ENCODE measurements around the gene PLIN4.

PLIN4 gene

DNA sequence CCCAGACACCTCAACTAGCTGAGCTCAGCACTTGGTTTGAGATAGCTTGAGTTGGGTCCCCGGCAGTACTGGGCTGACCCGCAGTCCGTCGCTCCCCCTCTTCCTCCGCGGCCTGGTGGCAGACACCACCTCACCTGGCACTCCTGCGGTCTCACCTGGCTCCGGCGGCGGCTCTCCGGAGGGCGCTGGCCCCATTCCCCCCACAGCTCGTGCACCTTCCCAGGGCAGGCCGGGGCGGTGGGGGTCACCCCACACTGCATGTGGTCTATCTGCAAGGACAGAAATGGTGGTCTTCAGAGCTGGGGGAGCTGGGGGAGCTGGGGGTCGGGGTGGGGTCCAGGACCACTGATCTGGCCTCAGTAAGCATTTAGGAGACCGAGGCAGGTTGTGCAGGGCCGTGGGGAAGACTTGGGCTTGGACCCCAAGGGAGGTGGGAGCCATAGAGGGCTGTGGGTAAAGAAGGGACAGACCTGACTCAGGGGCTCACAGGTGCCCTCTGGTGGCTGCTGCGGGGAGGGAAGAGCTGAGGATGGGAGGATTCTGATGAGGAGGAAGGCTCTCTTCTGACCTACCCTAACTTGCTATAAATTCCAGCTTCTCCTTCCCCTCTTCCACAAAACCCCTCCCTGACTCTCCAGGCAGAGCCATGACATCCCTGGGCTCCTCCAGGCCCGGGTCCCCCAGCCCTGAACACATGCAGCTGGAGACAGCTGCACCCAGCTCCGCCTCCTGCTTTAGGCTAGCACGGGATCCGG lies 6.7 kb upstream of the PLIN4 start:
- no peak for DNase-seq

DNA sequence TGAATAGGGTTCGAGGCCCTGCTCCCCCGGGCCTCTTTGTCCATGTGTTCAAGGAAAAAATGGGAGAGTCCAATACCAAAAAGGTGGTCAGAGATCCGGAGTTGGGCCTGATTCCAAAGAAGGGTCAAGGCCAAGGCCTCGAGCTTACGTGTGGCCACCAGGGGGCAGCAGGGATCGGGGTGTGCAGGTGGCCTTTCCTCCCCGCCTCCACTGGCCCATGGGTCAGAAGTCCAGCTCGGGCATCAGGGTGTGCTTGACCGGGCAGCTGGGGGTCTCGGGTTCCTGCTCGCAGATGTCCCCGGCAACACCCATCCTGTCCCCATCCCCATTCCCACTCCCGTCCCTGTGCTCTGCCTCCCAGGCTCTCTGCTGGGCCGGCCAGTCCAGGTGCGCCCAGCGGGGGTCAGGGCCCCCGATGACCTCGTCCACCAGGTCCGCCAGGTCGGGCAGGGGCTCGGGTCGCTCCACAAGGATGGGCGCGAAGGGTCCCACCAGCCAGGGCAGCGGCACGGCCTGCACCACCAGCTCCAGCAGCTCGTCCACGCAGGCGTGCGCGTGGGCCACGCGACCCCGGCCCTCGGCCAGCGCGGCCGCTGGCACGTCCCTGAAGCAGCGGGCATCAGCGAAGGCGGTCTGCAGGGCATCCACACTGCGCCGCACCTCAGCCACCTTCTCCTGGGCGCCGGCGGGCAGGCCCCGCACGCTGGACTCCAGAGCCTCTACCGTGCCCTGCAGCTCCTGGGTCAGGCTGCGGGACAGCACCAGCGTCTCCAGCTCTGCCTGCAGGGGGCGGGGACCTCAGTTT lies 5.2 kb upstream of the PLIN4 start:
- no peak for DNase-seq

DNA sequence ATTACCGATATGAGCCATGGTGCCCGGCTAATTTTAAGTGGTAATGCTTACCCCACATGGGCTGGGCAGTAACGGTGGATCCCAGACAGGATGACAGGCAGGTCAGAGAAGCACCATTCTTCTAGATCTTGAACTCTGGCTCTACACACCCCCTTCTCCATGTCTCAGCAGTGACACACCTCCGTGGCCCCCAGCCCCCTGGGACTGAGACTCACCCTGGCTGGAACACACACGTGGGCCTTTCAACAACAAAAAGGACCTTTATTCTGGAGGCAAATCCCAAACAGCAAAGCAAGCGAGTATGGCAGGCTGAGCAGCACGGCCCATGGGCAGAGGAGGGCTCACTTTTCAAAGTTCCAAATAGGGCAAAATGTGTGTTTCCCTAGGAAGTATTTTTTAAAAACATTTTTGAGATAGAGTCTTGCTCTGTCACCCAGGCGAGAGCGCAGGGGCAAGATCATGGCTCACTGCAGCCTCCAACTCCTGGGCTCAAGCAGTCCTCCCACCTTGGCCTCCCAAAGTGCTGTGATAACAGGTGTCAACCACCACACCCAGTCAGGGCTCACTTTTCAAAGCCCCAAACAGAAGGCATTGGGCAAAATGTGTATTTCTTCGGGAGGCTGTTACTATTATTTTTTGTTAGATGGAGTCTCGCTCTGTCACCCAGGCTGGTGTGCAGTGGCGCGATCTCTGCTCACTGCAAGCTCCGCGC lies 4.2 kb upstream of the PLIN4 start:
- DNase-seq, result no peak

DNA sequence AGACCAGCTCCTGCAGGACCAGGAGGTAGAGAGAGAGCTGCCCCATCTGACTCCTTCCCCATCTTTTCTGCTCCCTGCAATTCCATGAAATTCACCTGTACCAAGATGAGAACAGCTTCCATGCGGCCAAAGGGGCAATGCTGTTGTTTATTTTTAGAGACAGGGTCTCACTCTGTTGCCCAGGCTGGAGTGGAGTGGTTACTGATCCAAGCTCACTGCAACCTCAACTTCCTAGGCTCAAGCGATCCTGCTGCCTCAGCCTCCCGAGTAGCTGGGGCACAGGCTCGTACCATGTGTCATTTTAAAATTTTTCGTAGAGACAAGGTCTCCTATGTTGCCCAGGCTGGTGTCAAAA lies 3.6 kb upstream of the PLIN4 start:
- DNase-seq, result no peak

DNA sequence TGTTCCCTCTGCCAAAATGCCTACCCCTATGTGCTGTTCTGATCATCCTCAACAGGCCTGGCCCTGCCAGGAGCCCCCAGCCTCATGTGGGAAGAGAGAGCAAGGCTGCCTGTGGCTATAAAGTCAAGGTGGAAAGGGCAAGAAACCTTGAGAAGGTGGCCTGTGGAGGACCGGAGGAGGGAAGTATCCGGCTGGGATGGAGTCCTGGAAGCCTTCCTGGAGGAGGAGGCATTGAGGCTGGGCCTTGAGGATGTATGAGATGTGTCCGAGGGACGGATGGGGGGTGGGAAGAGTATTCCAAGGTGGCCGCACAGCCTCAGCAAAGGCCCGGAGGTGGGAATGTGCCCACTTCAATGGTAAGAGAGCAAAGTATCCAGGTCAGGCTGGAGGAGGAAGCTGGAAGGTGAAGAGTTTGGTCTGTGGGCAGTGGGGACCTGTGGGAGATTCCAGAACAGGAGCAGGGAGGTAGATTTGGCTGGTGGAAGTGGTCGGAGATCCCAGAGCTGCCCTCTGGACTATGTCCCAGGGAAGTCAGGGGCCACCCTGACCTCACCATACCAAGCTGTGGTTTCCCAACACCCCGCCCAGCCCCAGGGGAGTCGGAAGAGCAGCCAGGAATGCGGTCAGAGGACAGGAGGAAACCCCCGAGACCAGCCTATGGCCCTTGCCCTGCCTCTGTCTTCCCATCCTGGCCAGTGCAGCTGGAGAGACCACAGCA lies 3.0 kb upstream of the PLIN4 start:
- no peak for DNase-seq

DNA sequence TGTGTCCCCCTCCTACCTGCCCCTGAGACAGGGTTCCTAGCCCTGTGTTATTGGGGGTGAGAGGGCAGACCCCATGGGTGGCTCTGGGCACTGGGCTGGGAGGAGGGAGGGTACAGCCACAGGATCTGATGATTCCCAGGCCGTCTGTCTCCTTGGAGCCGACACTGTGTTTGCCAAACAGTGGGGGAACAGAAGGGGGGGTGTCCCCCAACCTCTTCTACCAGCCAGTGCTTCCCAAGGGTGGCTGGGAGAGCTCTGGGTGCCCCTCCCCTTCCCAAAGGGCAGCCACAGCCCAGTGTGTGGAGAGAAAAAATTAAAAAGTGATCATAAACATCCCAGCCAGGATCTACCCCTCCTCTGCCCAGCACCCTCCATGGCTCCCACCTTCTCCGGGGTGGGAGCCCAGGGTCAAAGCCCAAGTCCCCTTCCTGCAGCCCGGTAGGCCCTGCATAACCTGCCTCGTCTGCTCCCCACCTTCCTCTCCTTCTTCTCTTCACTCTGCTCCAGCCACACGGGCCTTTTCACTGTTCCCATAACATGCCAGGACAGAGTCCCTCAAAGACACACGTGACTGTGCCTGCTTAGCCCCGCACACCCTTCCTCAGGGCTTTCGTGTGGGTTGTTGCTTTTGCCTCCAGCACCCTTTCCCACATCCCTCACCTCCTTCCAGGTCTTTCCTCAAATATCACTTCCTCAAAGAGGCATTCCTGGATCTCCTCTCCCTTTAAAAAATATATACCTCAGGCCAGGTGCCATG lies 1.4 kb upstream of the PLIN4 start:
- DNase-seq, result no peak

DNA sequence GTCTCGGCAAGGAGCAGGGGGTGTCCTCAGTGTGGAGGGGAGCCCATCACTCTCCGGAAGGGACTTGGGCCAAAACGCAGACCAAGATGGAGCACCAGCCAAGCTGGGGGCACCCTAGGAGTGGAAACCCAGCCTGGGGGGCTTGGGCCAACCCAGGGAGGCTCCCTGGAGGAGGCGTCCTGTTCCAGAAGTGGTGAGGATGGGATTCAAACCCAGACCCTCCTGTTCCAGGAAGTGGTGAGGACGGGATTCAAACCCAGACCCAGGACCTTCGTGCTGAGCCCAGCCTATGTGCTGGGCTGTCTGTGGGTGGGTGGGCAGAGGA lies 848 bp upstream of the PLIN4 start:
- DNase-seq, result no peak

DNA sequence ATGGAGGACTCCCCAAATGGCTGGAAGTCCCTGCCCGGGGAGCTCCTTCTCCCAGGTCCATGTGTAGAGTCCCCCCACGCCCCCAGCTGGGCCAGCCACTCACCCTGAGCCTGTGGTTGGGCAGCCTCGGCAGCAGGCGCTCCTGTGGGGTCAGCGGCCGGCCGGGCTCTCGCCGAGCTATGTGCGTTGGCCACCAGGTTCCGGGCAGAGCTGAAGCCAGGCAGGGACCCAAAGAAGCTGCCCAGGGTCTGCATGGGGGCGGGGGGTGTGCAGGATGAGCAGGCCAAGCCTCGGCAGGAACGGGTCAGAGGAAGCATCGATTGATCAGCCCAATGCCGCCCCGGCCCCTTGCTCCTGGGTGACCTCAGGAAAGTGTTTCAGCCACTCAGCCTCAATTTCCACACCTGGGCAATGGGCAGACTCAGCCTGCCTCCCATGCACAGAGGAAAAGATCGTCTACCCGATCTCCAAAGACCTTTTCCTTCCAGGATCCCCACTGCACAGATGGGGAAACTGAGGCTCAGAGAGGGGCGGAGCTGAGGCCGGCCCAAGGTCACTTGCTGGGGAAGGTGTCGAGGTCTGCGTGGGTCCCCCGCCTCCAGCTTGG lies 732 bp downstream of the PLIN4 start:
- no peak for DNase-seq

DNA sequence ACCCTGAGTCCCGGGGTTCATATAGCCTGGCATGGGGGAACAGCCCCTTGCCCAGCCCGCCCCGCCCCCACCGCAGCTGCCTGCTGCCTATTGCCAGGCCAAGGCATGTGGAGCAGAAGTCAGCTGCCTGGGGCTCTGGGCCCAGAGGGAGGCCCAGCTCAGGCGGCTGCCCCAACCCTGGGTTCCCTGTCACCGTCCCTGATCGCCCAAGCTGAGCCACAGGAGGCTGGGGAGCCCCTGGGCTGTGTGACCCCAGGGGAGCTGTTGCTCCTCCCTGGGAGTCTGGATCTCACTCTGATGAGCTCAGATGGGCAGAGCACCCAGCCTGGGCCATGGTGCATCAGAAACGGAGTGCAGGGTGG lies 1.4 kb downstream of the PLIN4 start:
- DNase-seq, result no peak

DNA sequence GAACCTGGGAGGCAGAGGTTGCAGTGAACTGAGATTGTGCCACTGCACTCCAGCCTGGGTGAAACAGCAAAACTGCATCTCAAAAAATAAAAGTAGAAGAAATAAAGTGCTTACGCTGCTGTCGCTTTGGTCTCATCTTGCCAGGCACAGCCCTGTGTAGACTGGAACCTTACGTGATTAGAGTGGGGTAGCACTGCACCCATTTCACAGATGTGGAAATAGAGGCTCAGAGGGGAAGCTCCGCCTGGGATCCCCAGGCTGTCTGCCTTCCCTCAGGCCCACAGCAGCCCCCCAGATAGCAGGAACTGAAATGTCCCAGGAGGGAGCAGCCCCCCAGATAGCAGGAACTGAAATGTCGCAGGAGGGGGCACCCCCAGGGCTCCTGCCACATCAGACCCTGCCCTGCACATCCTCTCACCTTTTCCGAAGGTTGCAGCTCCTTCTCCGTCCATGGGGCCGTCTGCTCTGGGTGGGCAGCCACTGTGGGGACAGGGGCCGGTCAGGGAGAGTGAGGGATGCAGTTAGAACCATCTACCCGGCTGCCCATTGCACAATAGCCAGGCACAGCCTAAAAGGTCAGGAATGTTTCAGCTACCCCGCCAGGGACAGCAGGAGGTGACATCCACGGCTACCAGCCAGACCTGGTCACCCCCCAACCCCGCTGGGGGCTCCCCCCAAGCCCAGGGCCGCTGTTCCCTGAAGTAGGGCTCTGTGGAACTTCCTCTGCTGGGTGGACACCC lies 1.9 kb downstream of the PLIN4 start:
- DNase-seq, result no peak

DNA sequence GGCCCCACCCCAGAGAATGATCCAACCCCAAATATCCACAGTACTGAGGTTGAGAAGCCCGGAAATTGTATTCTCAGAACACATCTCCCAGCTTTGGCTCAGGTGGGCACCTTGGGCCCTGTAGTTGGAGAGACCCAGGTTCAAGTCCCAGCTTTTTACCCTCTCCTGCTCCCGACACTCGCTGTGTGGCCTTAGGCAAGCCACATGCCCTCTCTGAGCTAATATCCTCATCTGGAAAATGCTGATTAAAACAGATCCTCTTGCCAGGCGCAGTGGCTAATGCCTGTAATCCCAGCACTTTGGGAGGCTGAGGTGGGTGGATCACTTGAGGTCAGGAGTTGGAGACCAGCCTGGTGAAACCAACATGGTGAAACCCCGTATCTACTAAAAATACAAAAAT lies 2.6 kb downstream of the PLIN4 start:
- DNase-seq, result no peak

DNA sequence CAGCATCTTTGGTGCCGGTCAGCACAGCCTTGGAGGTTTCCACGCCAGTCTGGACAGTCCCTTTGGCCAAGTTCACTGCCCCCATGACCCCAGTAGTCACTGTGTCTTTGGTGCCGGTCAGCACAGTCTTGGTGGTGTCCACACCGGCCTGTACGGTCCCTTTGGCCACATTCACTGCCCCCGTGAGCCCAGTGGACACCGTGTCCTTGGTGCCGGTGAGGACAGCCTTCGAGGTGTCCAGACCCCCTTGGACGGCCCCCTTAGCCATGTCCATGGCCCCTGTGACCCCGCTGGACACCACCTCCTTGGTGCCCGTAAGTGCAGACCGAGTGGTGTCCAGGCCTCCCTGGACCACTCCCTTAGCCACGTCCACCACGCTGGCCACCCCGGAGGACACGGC lies 5.0 kb downstream of the PLIN4 start:
- no peak for DNase-seq

DNA sequence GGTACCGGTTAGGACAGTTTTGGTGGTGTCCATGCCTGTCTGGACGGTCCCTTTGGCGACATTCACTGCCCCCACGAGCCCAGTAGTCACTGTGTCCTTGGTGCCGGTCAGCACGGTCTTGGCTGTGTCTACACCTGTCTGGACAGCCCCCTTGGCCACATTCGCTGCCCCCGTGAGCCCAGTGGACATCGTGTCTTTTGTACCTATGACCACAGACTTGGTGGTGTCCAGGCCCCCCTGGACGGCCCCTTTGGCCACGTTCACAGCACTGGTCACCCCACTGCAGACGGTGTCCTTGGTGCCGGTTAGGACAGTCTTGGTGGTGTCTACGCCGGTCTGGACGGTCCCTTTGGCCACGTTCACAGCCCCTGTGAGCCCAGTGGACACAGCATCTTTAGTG lies 6.2 kb downstream of the PLIN4 start:
- no peak for DNase-seq

DNA sequence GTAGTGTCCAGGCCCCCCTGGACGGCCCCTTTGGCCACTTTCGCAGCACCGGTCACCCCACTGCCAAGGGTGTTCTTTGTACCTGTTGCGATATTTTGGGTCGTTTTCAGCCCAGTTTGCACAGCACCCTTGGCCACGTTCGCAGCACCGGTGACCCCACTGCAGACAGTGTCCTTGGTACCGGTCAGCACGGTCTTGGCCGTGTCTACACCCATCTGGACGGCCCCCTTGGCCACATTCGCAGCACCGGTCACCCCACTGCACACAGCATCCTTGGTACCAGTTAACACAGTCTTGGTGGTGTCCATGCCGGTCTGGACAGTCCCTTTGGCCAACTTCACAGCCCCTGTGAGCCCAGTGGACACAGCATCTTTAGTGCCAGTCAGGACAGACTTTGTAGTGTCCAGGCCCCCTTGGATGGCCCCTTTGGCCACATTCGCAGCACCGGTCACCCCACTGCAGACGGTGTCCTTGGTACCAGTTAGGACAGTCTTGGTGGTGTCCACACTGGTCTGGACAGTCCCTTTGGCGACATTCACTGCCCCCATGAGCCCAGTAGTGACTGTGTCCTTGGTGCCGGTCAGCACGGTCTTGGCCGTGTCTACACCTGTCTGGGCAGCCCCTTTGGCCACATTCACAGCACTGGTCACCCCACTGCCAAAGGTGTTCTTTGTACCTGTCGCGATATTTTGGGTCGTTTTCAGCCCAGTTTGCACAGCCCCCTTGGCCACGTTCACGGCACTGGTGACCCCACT lies 6.8 kb downstream of the PLIN4 start:
- DNase-seq, result no peak

DNA sequence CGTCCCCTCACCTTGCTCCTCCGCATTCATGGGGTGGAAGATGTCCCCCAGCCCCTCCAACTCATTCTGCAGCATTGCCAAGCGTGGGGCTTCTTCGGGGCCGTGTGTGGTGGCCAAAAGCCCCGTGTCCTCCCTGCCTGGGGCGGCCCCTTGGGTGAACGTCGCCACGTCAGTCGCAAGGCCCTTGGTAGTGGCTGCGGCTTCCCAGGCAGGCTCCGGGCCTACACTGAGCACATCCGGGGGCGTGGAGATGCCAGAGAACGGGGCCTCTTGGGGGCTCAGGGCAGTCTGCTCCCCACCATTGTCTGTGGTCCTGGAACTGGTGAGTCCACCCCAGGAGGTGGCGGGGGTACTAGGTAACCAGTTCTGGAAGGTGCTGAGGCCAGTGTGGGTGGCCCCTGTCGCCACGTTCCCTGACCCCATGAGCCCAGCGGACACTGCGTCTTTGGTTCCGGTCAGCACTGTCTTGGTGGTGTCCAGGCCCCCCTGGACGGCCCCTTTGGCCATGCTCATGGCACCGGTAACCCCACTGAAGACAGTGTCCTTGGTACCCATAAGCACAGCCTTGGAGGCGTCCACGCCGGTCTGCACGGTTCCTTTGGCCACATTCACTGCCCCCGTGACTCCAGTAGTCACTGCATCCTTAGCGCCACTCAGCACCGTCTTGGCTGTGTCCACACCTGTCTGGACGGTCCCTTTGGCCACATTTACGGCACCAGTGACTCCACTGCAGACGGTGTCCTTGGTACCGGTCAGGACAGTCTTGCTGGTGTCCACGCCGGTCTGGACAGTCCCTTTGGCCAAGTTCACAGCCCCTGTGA lies 7.6 kb downstream of the PLIN4 start:
- no peak for DNase-seq

DNA sequence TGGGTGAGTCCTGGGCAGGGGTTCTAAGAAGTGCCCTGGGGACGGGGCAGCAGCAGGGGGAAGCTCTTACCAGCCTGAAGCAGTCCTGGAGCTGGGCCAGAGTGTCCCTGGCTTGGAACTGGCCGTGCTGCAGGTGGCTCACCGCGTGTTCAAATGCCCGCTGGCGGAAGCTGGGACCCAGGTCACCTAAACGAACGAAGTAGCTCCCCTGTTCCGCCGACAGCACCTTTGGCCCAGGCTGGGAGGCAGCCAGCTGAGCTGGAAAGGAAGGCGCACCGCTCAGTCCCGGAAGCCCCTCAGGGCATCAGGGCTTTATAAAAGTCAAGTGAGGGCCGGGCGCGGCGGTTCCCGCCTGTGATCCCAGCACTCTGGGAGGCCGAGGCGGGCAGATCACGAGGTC lies 9.6 kb downstream of the PLIN4 start:
- DNase-seq, result no peak

DNA sequence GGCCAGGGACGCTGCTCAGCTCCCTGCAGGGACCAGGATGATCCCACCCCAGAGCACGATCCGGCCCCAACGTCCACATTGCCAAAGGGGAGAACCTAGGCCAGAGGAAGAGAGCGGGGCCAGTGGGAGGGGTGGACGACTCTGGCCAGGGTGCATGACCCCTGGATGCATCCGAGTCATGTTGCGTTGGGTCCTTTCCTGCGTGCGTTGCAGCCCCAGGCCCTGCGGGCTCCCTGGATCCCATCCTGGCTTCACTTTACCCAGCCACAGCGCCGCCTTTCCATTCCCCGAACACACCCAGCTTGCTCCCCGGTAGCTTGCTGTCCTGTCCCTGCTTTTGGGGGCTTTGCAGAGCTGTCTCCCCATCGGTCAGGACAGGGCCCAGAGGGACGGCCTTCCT lies 10.5 kb downstream of the PLIN4 start:
- no peak for DNase-seq

DNA sequence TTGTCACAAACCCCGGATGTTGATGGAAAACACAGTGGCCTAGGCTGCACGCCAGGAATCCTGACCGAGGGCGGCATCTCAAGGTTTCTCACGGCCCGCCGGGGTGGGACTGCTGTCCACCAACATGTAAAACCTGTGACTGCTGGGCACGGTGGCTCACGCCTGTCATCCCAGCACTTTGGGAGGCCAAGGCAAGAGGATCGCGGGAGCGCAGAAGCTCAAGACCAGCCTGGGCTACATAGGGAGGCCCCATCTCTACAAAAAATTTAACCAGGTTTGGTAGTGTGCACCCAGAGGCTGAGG lies 11.2 kb downstream of the PLIN4 start:
- no peak for DNase-seq

DNA sequence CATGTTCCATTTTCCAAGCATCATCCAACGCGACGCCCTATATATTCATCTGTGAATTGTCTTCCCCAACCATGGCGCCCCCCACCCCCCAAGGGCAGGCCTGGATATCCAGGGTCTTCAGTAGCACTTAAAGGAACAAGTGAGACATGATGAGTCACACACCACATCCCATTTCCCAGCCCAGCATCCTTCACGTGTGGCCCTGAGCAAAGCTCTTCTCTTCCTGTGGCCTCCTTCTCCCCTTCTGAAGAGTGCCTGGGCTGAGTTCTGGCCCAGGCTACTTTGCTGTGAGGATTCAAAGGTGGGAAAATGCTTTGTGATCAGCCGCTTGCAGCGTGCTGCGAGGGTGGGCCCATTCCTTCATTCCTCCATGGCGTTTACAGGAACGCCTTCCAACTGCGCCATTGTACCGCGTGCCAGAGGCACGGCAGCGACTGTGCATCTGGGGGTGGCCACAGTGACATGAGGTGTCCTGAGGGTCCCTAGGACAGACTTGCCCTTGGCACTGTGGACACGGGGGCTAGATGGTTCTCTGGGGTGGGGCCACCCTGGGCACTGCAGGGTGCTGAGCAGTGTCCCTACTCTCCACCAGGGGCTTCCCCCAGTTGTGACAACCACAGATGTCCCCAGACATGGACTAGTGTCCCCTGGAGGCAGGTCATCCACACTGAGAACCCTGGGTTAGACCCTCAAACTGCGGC lies 11.7 kb downstream of the PLIN4 start:
- DNase-seq, result no peak
